HL-60 (cell line): ENCODE measurements around the gene ITPR3.

Source experiments
- DNase-seq, 2 experiments: peaks; one replicate each; pipeline ENCODE4 v3.0.0-alpha.2; 2010 to 2020; ENCODE audit warnings: low read depth in 1 of 2, low spot score in 1 of 2
- H3K27ac ChIP-seq: fragments of 250-450 bp; sonication (Bioruptor Pico); replicated peaks from 2 replicates; pipeline ENCODE4 v1.5.1; 2020; ENCODE audit warnings: mild to moderate bottlenecking, moderate library complexity
- H3K27me3 ChIP-seq: fragments of 250-450 bp; sonication (Bioruptor Pico); 2 replicates; pipeline ENCODE4 v1.5.1; 2021; ENCODE audit warnings: mild to moderate bottlenecking, moderate library complexity; ENCODE audit not compliant: insufficient read depth, poor library complexity, severe bottlenecking
- H3K4me3 ChIP-seq: replicated peaks from 2 replicates; pipeline ENCODE4 v1.5.1; 2011; ENCODE audit warnings: mild to moderate bottlenecking, control low read depth, low read length; ENCODE audit not compliant: insufficient read depth
- CTCF ChIP-seq: IDR thresholded peaks from one replicate; pipeline ENCODE4 v1.5.1; 2011; ENCODE audit warnings: low read length, control low read depth, inconsistent platforms; ENCODE audit not compliant: insufficient read depth
- GABPA ChIP-seq: IDR thresholded peaks from 2 replicates; pipeline ENCODE4 v1.6.1; 2012; ENCODE audit warnings: low read depth
- POLR2AphosphoS5 ChIP-seq: IDR thresholded peaks from 2 replicates; pipeline ENCODE4 v1.6.1; 2012; ENCODE audit warnings: low read depth
- REST ChIP-seq: IDR thresholded peaks from 2 replicates; pipeline ENCODE4 v1.6.1; 2012; ENCODE audit warnings: low read depth; ENCODE audit not compliant: insufficient replicate concordance
- SPI1 ChIP-seq: IDR thresholded peaks from 2 replicates; pipeline ENCODE4 v1.6.1; 2012; ENCODE audit warnings: low read depth, mild to moderate bottlenecking, borderline replicate concordance

ITPR3 gene

GRCh38 chr6:33663028-33663427, 41.9 kb downstream of the ITPR3 start:
- H3K27ac ChIP-seq = no peak overlapping the region
- TF ChIP-seq REST (no peak), GABPA (no peak)

GRCh38 chr6:33663727-33664449, 42.8 kb downstream of the ITPR3 start:
- DNase-seq = no peak
- H3K27me3 ChIP-seq = no peaks in the 10 kb centered on the region
- H3K27ac ChIP-seq = no peak overlapping the region
- TF ChIP-seq GABPA (no peak), REST (no peak), CTCF (no peak)
- no peak overlapping the region for H3K4me3 ChIP-seq

More at GRCh38 chr6:33663028-33663427, 41.9 kb downstream of the ITPR3 start:
- no peak for DNase-seq
- Histone ChIP-seq H3K4me3 (no peak overlapping the region), H3K27me3 (no peaks in the 10 kb centered on the region)

- TF ChIP-seq REST (no peak), SPI1 (no peak), GABPA (no peak), POLR2AphosphoS5 (no peak), CTCF (no peak)
- Histone ChIP-seq H3K27me3 (no peaks in the 10 kb centered on the region), H3K4me3 (no peak overlapping the region), H3K27ac (no peak overlapping the region)
- DNase-seq = no peak
Measured at GRCh38 chr6:33664506-33665057, 43.5 kb downstream of the ITPR3 start.
